ENCODE data around the gene MMP17.
"Not testable (repeated sequence)": the region's sequence is repeated elsewhere in the genome, so short reads cannot be mapped to it uniquely, and the experiment has no call there.

MMP17 gene

GRCh38 chr12:131885076-131885475 is 56.9 kb downstream of the MMP17 start:
- H3K36me3 ChIP-seq (ENCODE audit: control insufficient read depth, insufficient read depth, low read length); H3K9me3 ChIP-seq (ENCODE audit: control insufficient read depth, low read length): not testable (repeated sequence)

GRCh38 chr12:131885543-131886057 is 57.4 kb downstream of the MMP17 start:
- no peak overlapping the region for H3K4me3 ChIP-seq (ENCODE audit: extremely low read depth, insufficient read depth, low read length, poor library complexity, severe bottlenecking)
- WGBS, 2 experiments (ENCODE audit: insufficient coverage in 2 of 2): 90 to 100% methylated on average over 3 to 4 of the region's 7 CpGs
- H3K36me3 ChIP-seq (ENCODE audit: control insufficient read depth, insufficient read depth, low read length): no peaks in the 10 kb centered on the region
- H3K4me1 ChIP-seq (ENCODE audit: control insufficient read depth, insufficient read depth, low read length, poor library complexity, severe bottlenecking): peaks cover 2% of the 10 kb centered on the region
- no peaks in the 10 kb centered on the region for H3K9me3 ChIP-seq (ENCODE audit: control insufficient read depth, low read length)
- no peak overlapping the region for H3K27ac ChIP-seq (ENCODE audit: low read depth, low read length, severe bottlenecking)

More at GRCh38 chr12:131885076-131885475, 56.9 kb downstream of the MMP17 start:
- not testable (repeated sequence) for H3K4me1 ChIP-seq (ENCODE audit: control insufficient read depth, insufficient read depth, low read length, poor library complexity, severe bottlenecking); H3K27ac ChIP-seq (ENCODE audit: low read depth, low read length, severe bottlenecking); H3K4me3 ChIP-seq (ENCODE audit: extremely low read depth, insufficient read depth, low read length, poor library complexity, severe bottlenecking)
- 90 to 100% methylated on average over 4 to 8 of the region's 8 CpGs for WGBS, 2 experiments (ENCODE audit: insufficient coverage in 2 of 2)

GRCh38 chr12:131891722-131892121 is 63.5 kb downstream of the MMP17 start:
- H3K4me3 ChIP-seq (ENCODE audit: extremely low read depth, insufficient read depth, low read length, poor library complexity, severe bottlenecking); H3K27ac ChIP-seq (ENCODE audit: low read depth, low read length, severe bottlenecking); H3K36me3 ChIP-seq (ENCODE audit: control insufficient read depth, insufficient read depth, low read length); H3K4me1 ChIP-seq (ENCODE audit: control insufficient read depth, insufficient read depth, low read length, poor library complexity, severe bottlenecking); H3K9me3 ChIP-seq (ENCODE audit: control insufficient read depth, low read length): not testable (repeated sequence)
- 83% methylated on average over 6 of the region's 8 CpGs; no CpG with 5 or more reads in 1 of the 2 experiments for WGBS, 2 experiments (ENCODE audit: insufficient coverage in 2 of 2)

GRCh38 chr12:131892711-131893604 is 64.8 kb downstream of the MMP17 start:
- H3K36me3 ChIP-seq (ENCODE audit: control insufficient read depth, insufficient read depth, low read length): peaks cover 6% of the 10 kb centered on the region
- H3K4me1 ChIP-seq (ENCODE audit: control insufficient read depth, insufficient read depth, low read length, poor library complexity, severe bottlenecking): peaks cover 5% of the 10 kb centered on the region
- no peak overlapping the region for H3K27ac ChIP-seq (ENCODE audit: low read depth, low read length, severe bottlenecking)
- 85 to 89% methylated on average over 25 to 26 of the region's 26 CpGs for WGBS, 2 experiments (ENCODE audit: insufficient coverage in 2 of 2)
- no peak overlapping the region for H3K4me3 ChIP-seq (ENCODE audit: extremely low read depth, insufficient read depth, low read length, poor library complexity, severe bottlenecking)
- H3K9me3 ChIP-seq (ENCODE audit: control insufficient read depth, low read length): no peaks in the 10 kb centered on the region

GRCh38 chr12:131893605-131894312 is 65.6 kb downstream of the MMP17 start:
- 71 to 100% methylated on average over 4 to 8 of the region's 19 CpGs for WGBS, 2 experiments (ENCODE audit: insufficient coverage in 2 of 2)
- no peak overlapping the region for H3K4me3 ChIP-seq (ENCODE audit: extremely low read depth, insufficient read depth, low read length, poor library complexity, severe bottlenecking)

GRCh38 chr12:131894313-131894860 is 66.2 kb downstream of the MMP17 start, which contains the start of gene ULK1:
ULK1 (plus strand) TSS chr12:131894622; CDS start chr12:131895002, 380 bp downstream.
- Histone ChIP-seq H3K9me3 (ENCODE audit: control insufficient read depth, low read length) (no peaks in the 10 kb centered on the region), H3K4me1 (ENCODE audit: control insufficient read depth, insufficient read depth, low read length, poor library complexity, severe bottlenecking) (peaks cover 5% of the 10 kb centered on the region), H3K4me3 (ENCODE audit: extremely low read depth, insufficient read depth, low read length, poor library complexity, severe bottlenecking) (peak within 1 kb of the TSS; percentile 55), H3K36me3 (ENCODE audit: control insufficient read depth, insufficient read depth, low read length) (peaks cover 15% of the 10 kb centered on the region), H3K27ac (ENCODE audit: low read depth, low read length, severe bottlenecking) (peak within 1 kb of the TSS; percentile 53)
- 0% methylated on average over 31 to 40 of the region's 64 CpGs for WGBS, 2 experiments (ENCODE audit: insufficient coverage in 2 of 2)

More at GRCh38 chr12:131893605-131894312, 65.6 kb downstream of the MMP17 start:
- Histone ChIP-seq H3K27ac (ENCODE audit: low read depth, low read length, severe bottlenecking) (no peak overlapping the region), H3K36me3 (ENCODE audit: control insufficient read depth, insufficient read depth, low read length) (peaks cover 9% of the 10 kb centered on the region), H3K4me1 (ENCODE audit: control insufficient read depth, insufficient read depth, low read length, poor library complexity, severe bottlenecking) (peaks cover 5% of the 10 kb centered on the region), H3K9me3 (ENCODE audit: control insufficient read depth, low read length) (no peaks in the 10 kb centered on the region)

GRCh38 chr12:131894981-131895639 is 66.9 kb downstream of the MMP17 start:
- WGBS, 2 experiments (ENCODE audit: insufficient coverage in 2 of 2): 2 to 4% methylated on average over 31 to 34 of the region's 54 CpGs
- Histone ChIP-seq H3K27ac (ENCODE audit: low read depth, low read length, severe bottlenecking) (no peak overlapping the region), H3K4me1 (ENCODE audit: control insufficient read depth, insufficient read depth, low read length, poor library complexity, severe bottlenecking) (peaks cover 5% of the 10 kb centered on the region), H3K9me3 (ENCODE audit: control insufficient read depth, low read length) (no peaks in the 10 kb centered on the region), H3K4me3 (ENCODE audit: extremely low read depth, insufficient read depth, low read length, poor library complexity, severe bottlenecking) (peak overlapping the region; percentile 55), H3K36me3 (ENCODE audit: control insufficient read depth, insufficient read depth, low read length) (peaks cover 17% of the 10 kb centered on the region)

GRCh38 chr12:131895640-131896079 is 67.5 kb downstream of the MMP17 start:
- 6 to 8% methylated on average over 9 to 12 of the region's 12 CpGs for WGBS, 2 experiments (ENCODE audit: insufficient coverage in 2 of 2)
- peak overlapping the region; percentile 55 for H3K4me3 ChIP-seq (ENCODE audit: extremely low read depth, insufficient read depth, low read length, poor library complexity, severe bottlenecking)
- peak overlapping the region; percentile 88 for H3K27ac ChIP-seq (ENCODE audit: low read depth, low read length, severe bottlenecking)
- no peaks in the 10 kb centered on the region for H3K9me3 ChIP-seq (ENCODE audit: control insufficient read depth, low read length)
- peaks cover 9% of the 10 kb centered on the region for H3K4me1 ChIP-seq (ENCODE audit: control insufficient read depth, insufficient read depth, low read length, poor library complexity, severe bottlenecking)
- peaks cover 23% of the 10 kb centered on the region for H3K36me3 ChIP-seq (ENCODE audit: control insufficient read depth, insufficient read depth, low read length)

- Histone ChIP-seq H3K9me3 (ENCODE audit: control insufficient read depth, low read length) (no peaks in the 10 kb centered on the region), H3K4me3 (ENCODE audit: extremely low read depth, insufficient read depth, low read length, poor library complexity, severe bottlenecking) (peak overlapping the region; percentile 55), H3K36me3 (ENCODE audit: control insufficient read depth, insufficient read depth, low read length) (peaks cover 27% of the 10 kb centered on the region), H3K27ac (ENCODE audit: low read depth, low read length, severe bottlenecking) (peak overlapping the region; percentile 88), H3K4me1 (ENCODE audit: control insufficient read depth, insufficient read depth, low read length, poor library complexity, severe bottlenecking) (peaks cover 9% of the 10 kb centered on the region)
- 5% methylated on average over 30 to 39 of the region's 39 CpGs for WGBS, 2 experiments (ENCODE audit: insufficient coverage in 2 of 2)
Observed at GRCh38 chr12:131896080-131896810, 68.1 kb downstream of the MMP17 start.

Data from mesodermal cell (in vitro differentiated cells).